Body of pancreas (tissue), 4 donors: ENCODE data around the gene CDKN1A.

Experiments used
- CTCF ChIP-seq, 7 experiments: fragments of 450-650 bp in 4 of 7; fragments of 200-600 bp in 3 of 7; sonication (generic) in 3 of 7; IDR thresholded peaks; one replicate each; pipeline ENCODE4 v1.5.1; 2016 to 2019; ENCODE audit warnings: antibody characterized with exemption in 7 of 7
- POLR2A ChIP-seq, 3 donors: fragments of 450-650 bp; IDR thresholded peaks; one replicate each; pipeline ENCODE4 v1.6.1; 2016; ENCODE audit warnings: antibody characterized with exemption in 3 of 3, mild to moderate bottlenecking in 2 of 3

GRCh38 chr6:36721369-36722140, 43.0 kb downstream of the CDKN1A start:
- no peak for TF ChIP-seq CTCF (IDR thresholded peaks at IDR 0.05)
- no peak for TF ChIP-seq POLR2A (IDR thresholded peaks at IDR 0.05)
